AML-193 (cell line): Measurements from ENCODE around the gene CYP46A1.

ENCODE experiments used
- DNase-seq, 2 experiments: peaks; one replicate each; lab custom pipeline; 2025; lab: John Stamatoyannopoulos, UW

The CYP46A1 gene

GRCh38 chr14:99744199-99744872 lies 60.2 kb downstream of the CYP46A1 start:
- DNase-seq: no peak

- DNase-seq: no peak
Observed at GRCh38 chr14:99744873-99745224, 60.8 kb downstream of the CYP46A1 start.

- DNase-seq: no peak
Observed at GRCh38 chr14:99745307-99745951, 61.3 kb downstream of the CYP46A1 start.

- DNase-seq: no peak
Observed at GRCh38 chr14:99747167-99747566, 63.1 kb downstream of the CYP46A1 start.

- no peak for DNase-seq
Observed at GRCh38 chr14:99747582-99748330, 63.7 kb downstream of the CYP46A1 start.

GRCh38 chr14:99748529-99748928 lies 64.4 kb downstream of the CYP46A1 start:
- DNase-seq: no peak

GRCh38 chr14:99749142-99749541 lies 65.0 kb downstream of the CYP46A1 start:
- DNase-seq: no peak

- DNase-seq: no peak
Observed at GRCh38 chr14:99749763-99750715, 65.9 kb downstream of the CYP46A1 start.

GRCh38 chr14:99750746-99751450 lies 66.8 kb downstream of the CYP46A1 start:
- no peak for DNase-seq

GRCh38 chr14:99751539-99752485 lies 67.7 kb downstream of the CYP46A1 start:
- no peak for DNase-seq

GRCh38 chr14:99752486-99753121 lies 68.5 kb downstream of the CYP46A1 start:
- DNase-seq: no peak

- DNase-seq: no peak
Observed at GRCh38 chr14:99753225-99754140, 69.4 kb downstream of the CYP46A1 start.

- DNase-seq: no peak
Observed at GRCh38 chr14:99754141-99755067, 70.3 kb downstream of the CYP46A1 start.

- DNase-seq: no peak
Observed at GRCh38 chr14:99755068-99755405, 70.9 kb downstream of the CYP46A1 start.

- DNase-seq: no peak
Observed at GRCh38 chr14:99755629-99756603, 71.8 kb downstream of the CYP46A1 start.

GRCh38 chr14:99756796-99757195 lies 72.7 kb downstream of the CYP46A1 start:
- no peak for DNase-seq
